HepG2 (cell line): Measurements from ENCODE around the gene SART1. TPM values are rescaled to one million over a fixed set of nuclear protein-coding genes. Genes with fewer than 3 reads are reported as not detected.

Experiments
- ARID4A ChIP-seq: sonication (generic); formaldehyde crosslinking; IDR thresholded peaks from 2 replicates; pipeline ENCODE4 v1.5.0; 2020; ENCODE audit warnings: mild to moderate bottlenecking, missing genetic modification reagents, borderline replicate concordance
- BHLHE40 ChIP-seq: IDR thresholded peaks from 2 replicates; pipeline ENCODE4 v1.6.1; 2011; ENCODE audit warnings: low read length, improper control_type of control experiment
- DMTF1 ChIP-seq: sonication (generic); formaldehyde crosslinking; IDR thresholded peaks from 2 replicates; pipeline ENCODE4 v1.4.0; 2020; ENCODE audit warnings: mild to moderate bottlenecking, missing genetic modification reagents
- EEA1 ChIP-seq: sonication (generic); formaldehyde crosslinking; IDR thresholded peaks from 2 replicates; pipeline ENCODE4 v1.5.1; 2020; ENCODE audit warnings: mild to moderate bottlenecking, missing genetic modification reagents, borderline replicate concordance
- ERF ChIP-seq: IDR thresholded peaks from 2 replicates; pipeline ENCODE4 v1.6.1; 2018; ENCODE audit warnings: missing biosample characterization, missing genetic modification reagents
- EZH2 ChIP-seq: conservative IDR thresholded peaks from 2 replicates; pipeline ENCODE4 v1.6.1; 2012; ENCODE audit warnings: mild to moderate bottlenecking, low read depth, low read length, moderate library complexity
- HMG20A ChIP-seq: IDR thresholded peaks from 2 replicates; pipeline ENCODE4 v1.6.1; 2016; ENCODE audit warnings: borderline replicate concordance
- HOXD1 ChIP-seq: sonication (generic); formaldehyde crosslinking; IDR thresholded peaks from 2 replicates; pipeline ENCODE4 v1.5.0; 2020; ENCODE audit warnings: missing genetic modification reagents
- IRF1 ChIP-seq: sonication (generic); formaldehyde crosslinking; IDR thresholded peaks from 2 replicates; pipeline ENCODE4 v1.4.0; 2020; ENCODE audit warnings: low read depth, mild to moderate bottlenecking, missing genetic modification reagents
- KDM2A ChIP-seq: sonication (generic); formaldehyde crosslinking; IDR thresholded peaks from 2 replicates; pipeline ENCODE4 v1.4.0; 2020; ENCODE audit warnings: low read depth, missing genetic modification reagents, borderline replicate concordance
- LCORL ChIP-seq, 2 experiments: fragments of 450-650 bp in 1 of 2; sonication (generic) in 1 of 2; formaldehyde crosslinking in 1 of 2; IDR thresholded peaks; 2 replicates each; pipeline versions ENCODE4 v1.5.0 to v1.6.1; 2017 to 2020; ENCODE audit warnings: antibody characterized with exemption in 1 of 2, missing genetic modification reagents in 1 of 2
- MAFF ChIP-seq: IDR thresholded peaks from 2 replicates; pipeline ENCODE4 v1.6.1; 2011; ENCODE audit warnings: low read depth, low read length, improper control_type of control experiment
- MED1 ChIP-seq: sonication (generic); formaldehyde crosslinking; IDR thresholded peaks from 2 replicates; pipeline ENCODE4 v1.4.0; 2020; ENCODE audit warnings: missing genetic modification reagents
- MTA3 ChIP-seq: sonication (generic); formaldehyde crosslinking; IDR thresholded peaks from 2 replicates; pipeline ENCODE4 v1.4.0; 2020; ENCODE audit warnings: missing genetic modification reagents
- PAF1 ChIP-seq: IDR thresholded peaks from 2 replicates; pipeline ENCODE4 v1.6.1; 2016; ENCODE audit warnings: missing genetic modification reagents, missing compliant biosample characterization
- POLR2G ChIP-seq: fragments of 200-400 bp; formaldehyde crosslinking; IDR thresholded peaks from 2 replicates; pipeline ENCODE4 v1.6.1; 2018; ENCODE audit warnings: mild to moderate bottlenecking, low read depth, low read length, moderate library complexity
- PRMT3 ChIP-seq: sonication (generic); formaldehyde crosslinking; IDR thresholded peaks from 2 replicates; pipeline ENCODE4 v1.8.1; 2022; ENCODE audit warnings: low read depth, mild to moderate bottlenecking, moderate library complexity, missing genetic modification reagents, borderline replicate concordance
- THRA ChIP-seq: sonication (generic); formaldehyde crosslinking; IDR thresholded peaks from 2 replicates; pipeline ENCODE4 v1.4.0; 2020; ENCODE audit warnings: missing genetic modification reagents, borderline replicate concordance
- ZKSCAN8 ChIP-seq: IDR thresholded peaks from 2 replicates; pipeline ENCODE4 v1.6.1; 2016; ENCODE audit warnings: borderline replicate concordance, missing genetic modification reagents, missing compliant biosample characterization
- ZNF343 ChIP-seq: sonication (generic); formaldehyde crosslinking; IDR thresholded peaks from 2 replicates; pipeline ENCODE4 v1.4.0; 2020; ENCODE audit warnings: mild to moderate bottlenecking, missing genetic modification reagents
- ZNF570 ChIP-seq: sonication (generic); formaldehyde crosslinking; IDR thresholded peaks from 2 replicates; pipeline ENCODE4 v1.4.0; 2020; ENCODE audit warnings: mild to moderate bottlenecking, missing genetic modification reagents, borderline replicate concordance
- ZNF788 ChIP-seq: sonication (generic); formaldehyde crosslinking; IDR thresholded peaks from 2 replicates; pipeline ENCODE4 v1.5.0; 2020; ENCODE audit warnings: mild to moderate bottlenecking, missing genetic modification reagents, borderline replicate concordance
- ZNF878 ChIP-seq: sonication (generic); formaldehyde crosslinking; IDR thresholded peaks from 2 replicates; pipeline ENCODE4 v1.8.1; 2023; ENCODE audit warnings: mild to moderate bottlenecking, missing genetic modification reagents, moderate library complexity
- polyA plus RNA-seq, 8 experiments: library from polyadenylated mRNA; depleted of rRNA in 3 of 8; stranded (reverse) in 7 of 8; unstranded in 1 of 8; fragments of >200 nt; fragmentation: Illumina TruSeq in 4 of 8; extraction: Trizol in 4 of 8; gene quantifications; 2 replicates each; pipeline versions ENCODE4 v1.2.1 to v1.2.3, GENCODE V29; 2011 to 2016; ENCODE audit warnings: low read depth in 4 of 8, missing spikeins in 1 of 8, mixed read lengths in 1 of 8; ENCODE audit not compliant: insufficient read depth in 1 of 8
- total RNA-seq, 5 experiments: library from RNA; depleted of rRNA; stranded (reverse); fragments of >200 nt; fragmentation: Illumina TruSeq; extraction: Trizol; gene quantifications; 2 replicates each; pipeline ENCODE4 v1.2.3, GENCODE V29; 2016; ENCODE audit warnings: low read depth in 1 of 5

SART1 gene
- total and polyA plus RNA-seq, 2 of the 13 experiments (the other 11 are each of a cell fraction or from before 2014, with no cell fraction given) = 11.3 to 22.5 TPM

GRCh38 chr11:65915821-65916251 is 45.7 kb upstream of the SART1 start (continued):
- TF ChIP-seq ZNF788 (CRISPR knock-in tag) (no peak), PRMT3 (CRISPR knock-in tag) (no peak), THRA (no peak), ZNF878 (CRISPR knock-in tag) (no peak), MTA3 (CRISPR knock-in tag) (no peak), MAFF (peak; percentile 42), ZKSCAN8 (CRISPR knock-in tag) (no peak), DMTF1 (CRISPR knock-in tag) (no peak), ERF (CRISPR knock-in tag) (no peak), EEA1 (CRISPR knock-in tag) (no peak), KDM2A (peak; percentile 83), ZNF570 (CRISPR knock-in tag) (no peak), MED1 (0 out of 2 replicates have a peak, but pooled peaks have one; percentile 23), ZNF343 (CRISPR knock-in tag) (no peak), HOXD1 (CRISPR knock-in tag) (no peak), POLR2G (peak; percentile 27; the same call in 1 of the 2 replicates), EZH2 (no peak), LCORL (IDR thresholded peaks at IDR 0.05) (no peak), LCORL (CRISPR knock-in tag; IDR thresholded peaks at IDR 0.05) (peak; percentile 46; the same call in 1 of the 2 replicates), PAF1 (CRISPR knock-in tag) (no peak), ARID4A (peak; percentile 18; the same call in 1 of the 2 replicates), HMG20A (CRISPR knock-in tag) (peak; percentile 15; the same call in 1 of the 2 replicates), BHLHE40 (peak; percentile 95), IRF1 (no peak)
